ENCODE results near the gene CLMN. TPM values are rescaled to one million over a fixed set of nuclear protein-coding genes. Genes with fewer than 3 reads are reported as not detected.

The CLMN gene
- total and polyA plus RNA-seq, 2 experiments from 2014 or later, result 15.7 to 40.0 TPM

DNA sequence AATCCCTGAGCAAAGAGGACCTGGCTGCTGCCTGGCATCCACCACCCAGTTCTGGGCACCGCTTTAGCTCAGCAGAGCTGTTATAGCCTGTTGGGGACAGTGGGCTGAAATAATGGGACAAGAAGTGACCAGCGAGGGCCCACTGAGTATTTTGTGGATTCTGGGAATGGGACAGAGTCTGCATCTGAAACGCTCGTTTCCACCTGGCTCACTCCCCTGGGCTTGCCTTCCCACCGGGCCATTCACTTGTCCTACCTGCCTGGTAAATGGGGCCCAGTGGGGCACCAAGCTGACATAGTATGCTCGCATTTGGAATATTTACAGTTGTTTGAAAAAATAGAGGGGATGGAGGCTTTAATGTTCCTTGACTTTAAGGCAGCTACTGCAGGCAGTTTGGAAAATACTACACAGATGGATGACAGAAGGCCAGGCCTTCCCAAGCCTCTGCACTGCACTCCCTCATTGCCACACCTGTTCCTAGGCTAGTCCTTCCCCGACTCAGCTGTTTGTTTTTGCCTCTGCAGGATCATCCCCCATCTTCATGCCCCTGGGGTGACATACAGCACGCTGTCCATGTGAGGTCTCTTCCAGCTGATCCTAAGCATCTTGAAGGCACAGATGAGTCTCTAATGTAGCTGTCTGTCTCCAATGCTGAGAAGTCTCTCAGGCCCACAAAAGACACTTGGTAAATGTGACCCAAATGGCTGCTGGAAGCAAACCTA, 101.1 kb downstream of the CLMN start:
- no peaks in the 10 kb centered on the region for H4K20me1 ChIP-seq (ENCODE audit: insufficient read depth, poor library complexity, severe bottlenecking)
- no peak overlapping the region for H3K4me2 ChIP-seq
- TF ChIP-seq EZH2phosphoT487 (IDR thresholded peaks at IDR 0.05; ENCODE audit: low read depth, severe bottlenecking, unreplicated experiment) (no peak), EZH2 (IDR thresholded peaks at IDR 0.05; ENCODE audit: borderline replicate concordance) (no peak)
- no peaks in the 10 kb centered on the region for H3K27me3 ChIP-seq
- H3K36me3 ChIP-seq (replicated peaks; ENCODE audit: insufficient read depth, low read depth), result no peaks in the 10 kb centered on the region
- WGBS (ENCODE audit: low lambda C conversion rate, missing lambda C conversion rate), result 85% methylated on average over 8 of the region's 8 CpGs
- peaks cover 47% of the 10 kb centered on the region for H3K4me1 ChIP-seq (ENCODE audit: insufficient read depth)
- H3K9me2 ChIP-seq (replicated peaks; ENCODE audit: insufficient read depth), result no peaks in the 10 kb centered on the region
- H3K4me3 ChIP-seq, result no peak overlapping the region
- no peak for DNase-seq (ENCODE audit: low spot score)
- no peak overlapping the region for H3K27ac ChIP-seq
- H3K9me3 ChIP-seq (ENCODE audit: low read depth), result no peaks in the 10 kb centered on the region
- H3K79me2 ChIP-seq, result no peaks in the 10 kb centered on the region
- H2AFZ ChIP-seq, result no peak overlapping the region

DNA sequence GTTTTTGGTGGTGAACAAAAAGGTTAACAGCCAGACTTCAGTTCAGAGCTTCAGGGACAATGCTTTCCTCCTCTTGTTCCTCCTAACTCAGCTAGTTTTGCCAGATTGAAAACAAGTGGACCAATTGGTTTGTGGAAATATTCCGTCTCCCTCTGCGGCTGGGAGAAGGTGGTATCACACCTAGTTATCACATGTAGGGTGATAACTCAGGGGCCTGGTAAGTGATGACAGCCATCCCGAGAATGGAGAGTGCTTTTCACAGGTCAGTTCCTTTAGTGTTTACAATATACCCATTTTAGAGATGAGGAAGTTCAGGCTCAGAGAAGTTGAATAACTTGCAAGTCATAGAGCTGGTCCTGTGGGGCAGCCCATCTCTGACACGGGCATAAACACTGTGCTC, 101.7 kb downstream of the CLMN start:
- DNase-seq (ENCODE audit: low spot score), result no peak
- Histone ChIP-seq H3K4me3 (no peak overlapping the region), H3K9me3 (ENCODE audit: low read depth) (no peaks in the 10 kb centered on the region), H3K4me2 (no peak overlapping the region), H3K4me1 (ENCODE audit: insufficient read depth) (peaks cover 43% of the 10 kb centered on the region), H3K36me3 (replicated peaks; ENCODE audit: insufficient read depth, low read depth) (no peaks in the 10 kb centered on the region), H3K27me3 (no peaks in the 10 kb centered on the region), H3K79me2 (no peaks in the 10 kb centered on the region), H3K9me2 (replicated peaks; ENCODE audit: insufficient read depth) (no peaks in the 10 kb centered on the region), H2AFZ (no peak overlapping the region), H3K27ac (no peak overlapping the region), H4K20me1 (ENCODE audit: insufficient read depth, poor library complexity, severe bottlenecking) (no peaks in the 10 kb centered on the region)
- WGBS (ENCODE audit: low lambda C conversion rate, missing lambda C conversion rate), result 80% methylated on average over 4 of the region's 4 CpGs
- TF ChIP-seq EZH2 (IDR thresholded peaks at IDR 0.05; ENCODE audit: borderline replicate concordance), result no peak
- no peak for TF ChIP-seq EZH2phosphoT487 (IDR thresholded peaks at IDR 0.05; ENCODE audit: low read depth, severe bottlenecking, unreplicated experiment)
- TF ChIP-seq, protein P1, sequence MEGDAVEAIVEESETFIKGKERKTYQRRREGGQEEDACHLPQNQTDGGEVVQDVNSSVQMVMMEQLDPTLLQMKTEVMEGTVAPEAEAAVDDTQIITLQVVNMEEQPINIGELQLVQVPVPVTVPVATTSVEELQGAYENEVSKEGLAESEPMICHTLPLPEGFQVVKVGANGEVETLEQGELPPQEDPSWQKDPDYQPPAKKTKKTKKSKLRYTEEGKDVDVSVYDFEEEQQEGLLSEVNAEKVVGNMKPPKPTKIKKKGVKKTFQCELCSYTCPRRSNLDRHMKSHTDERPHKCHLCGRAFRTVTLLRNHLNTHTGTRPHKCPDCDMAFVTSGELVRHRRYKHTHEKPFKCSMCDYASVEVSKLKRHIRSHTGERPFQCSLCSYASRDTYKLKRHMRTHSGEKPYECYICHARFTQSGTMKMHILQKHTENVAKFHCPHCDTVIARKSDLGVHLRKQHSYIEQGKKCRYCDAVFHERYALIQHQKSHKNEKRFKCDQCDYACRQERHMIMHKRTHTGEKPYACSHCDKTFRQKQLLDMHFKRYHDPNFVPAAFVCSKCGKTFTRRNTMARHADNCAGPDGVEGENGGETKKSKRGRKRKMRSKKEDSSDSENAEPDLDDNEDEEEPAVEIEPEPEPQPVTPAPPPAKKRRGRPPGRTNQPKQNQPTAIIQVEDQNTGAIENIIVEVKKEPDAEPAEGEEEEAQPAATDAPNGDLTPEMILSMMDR (IDR thresholded peaks at IDR 0.05; ENCODE audit: poor library complexity), result no peak

DNA sequence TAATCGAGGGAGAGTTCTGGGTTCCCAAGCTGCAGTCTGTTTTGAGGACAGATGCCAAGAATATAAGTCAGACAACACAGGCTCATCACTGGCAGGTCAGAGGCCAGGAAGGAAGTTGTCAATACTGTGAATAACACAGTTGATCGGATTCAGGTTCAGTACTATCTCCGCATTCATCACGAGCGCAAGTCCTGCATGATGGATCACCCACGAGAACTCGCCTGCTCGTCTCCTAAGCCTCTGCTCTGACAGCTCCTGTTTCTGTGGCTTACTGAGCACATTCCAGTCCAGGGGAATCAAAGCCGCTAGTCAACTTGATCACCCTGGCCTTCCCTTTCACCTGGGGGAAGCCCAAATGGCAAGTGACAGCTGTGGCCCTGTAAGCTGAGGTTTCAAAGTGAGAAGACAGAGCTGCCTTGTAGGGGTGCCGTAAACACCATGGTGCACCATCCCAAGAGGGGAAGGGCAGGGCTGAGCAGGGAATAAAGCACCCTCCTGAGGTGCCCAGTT, 102.3 kb downstream of the CLMN start:
- H3K9me3 ChIP-seq (ENCODE audit: low read depth), result no peaks in the 10 kb centered on the region
- H4K20me1 ChIP-seq (ENCODE audit: insufficient read depth, poor library complexity, severe bottlenecking), result no peaks in the 10 kb centered on the region
- no peak overlapping the region for H3K4me3 ChIP-seq
- no peak overlapping the region for H3K4me2 ChIP-seq
- WGBS (ENCODE audit: low lambda C conversion rate, missing lambda C conversion rate), result 80% methylated on average over 9 of the region's 10 CpGs
- H3K4me1 ChIP-seq (ENCODE audit: insufficient read depth), result peaks cover 38% of the 10 kb centered on the region
- no peak for DNase-seq (ENCODE audit: low spot score)
- TF ChIP-seq EZH2 (IDR thresholded peaks at IDR 0.05; ENCODE audit: borderline replicate concordance) (no peak), EZH2phosphoT487 (IDR thresholded peaks at IDR 0.05; ENCODE audit: low read depth, severe bottlenecking, unreplicated experiment) (no peak)
- TF ChIP-seq, protein P1 (IDR thresholded peaks at IDR 0.05; ENCODE audit: poor library complexity), result no peak
- no peak overlapping the region for H3K27ac ChIP-seq
- H2AFZ ChIP-seq, result no peak overlapping the region
- no peaks in the 10 kb centered on the region for H3K79me2 ChIP-seq
- no peaks in the 10 kb centered on the region for H3K27me3 ChIP-seq
- H3K36me3 ChIP-seq (replicated peaks; ENCODE audit: insufficient read depth, low read depth), result no peaks in the 10 kb centered on the region
- H3K9me2 ChIP-seq (replicated peaks; ENCODE audit: insufficient read depth), result no peaks in the 10 kb centered on the region

GRCh38 chr14:95216008-95216407, 103.7 kb downstream of the CLMN start:
- Histone ChIP-seq H3K27me3 (no peaks in the 10 kb centered on the region), H2AFZ (no peak overlapping the region), H4K20me1 (ENCODE audit: insufficient read depth, poor library complexity, severe bottlenecking) (no peaks in the 10 kb centered on the region), H3K27ac (no peak overlapping the region), H3K4me1 (ENCODE audit: insufficient read depth) (peaks cover 34% of the 10 kb centered on the region), H3K79me2 (no peaks in the 10 kb centered on the region), H3K9me3 (ENCODE audit: low read depth) (no peaks in the 10 kb centered on the region), H3K4me2 (no peak overlapping the region), H3K36me3 (replicated peaks; ENCODE audit: insufficient read depth, low read depth) (no peaks in the 10 kb centered on the region), H3K9me2 (replicated peaks; ENCODE audit: insufficient read depth) (no peaks in the 10 kb centered on the region), H3K4me3 (no peak overlapping the region)
- no peak for DNase-seq (ENCODE audit: low spot score)
- WGBS (ENCODE audit: low lambda C conversion rate, missing lambda C conversion rate), result 91% methylated on average over 8 of the region's 8 CpGs
- no peak for TF ChIP-seq EZH2phosphoT487 (IDR thresholded peaks at IDR 0.05; ENCODE audit: low read depth, severe bottlenecking, unreplicated experiment)
- TF ChIP-seq, protein P1 (IDR thresholded peaks at IDR 0.05; ENCODE audit: poor library complexity), result no peak
- no peak for TF ChIP-seq EZH2 (IDR thresholded peaks at IDR 0.05; ENCODE audit: borderline replicate concordance)
